ENCODE data around the gene TCTA. TPM values are rescaled to one million over a fixed set of nuclear protein-coding genes. Genes with fewer than 3 reads are reported as not detected.

TCTA gene
- total and polyA plus RNA-seq, 9 of the 15 experiments (the other 6 are each of a cell fraction or from before 2014, with no cell fraction given) = 4.0 to 15.4 (median 8.2) TPM

- peak; percentile 67; the same call in 1 of the 2 replicates for TF ChIP-seq TEAD4 (IDR thresholded peaks at IDR 0.05; ENCODE audit: low read length)
- TF ChIP-seq TEAD4 (CRISPR knock-in tag; IDR thresholded peaks at IDR 0.05; ENCODE audit: borderline replicate concordance) = no peak
- TF ChIP-seq BRCA1 (IDR thresholded peaks at IDR 0.05) = no peak
- no peak for TF ChIP-seq BRCA1 (CRISPR knock-in tag; IDR thresholded peaks at IDR 0.05)
- TF ChIP-seq E4F1 (CRISPR knock-in tag; IDR thresholded peaks at IDR 0.05; ENCODE audit: borderline replicate concordance) = no peak
- peak; percentile 29; the same call in 1 of the 2 replicates for TF ChIP-seq EGR1 (conservative IDR thresholded peaks at IDR 0.05)
- TF ChIP-seq PYGO2 (tag; IDR thresholded peaks at IDR 0.05) = no peak
- TF ChIP-seq U2AF1 (optimal IDR thresholded peaks at IDR 0.05; ENCODE audit: low read depth, low read length) = no peak
- TF ChIP-seq TCF3 (CRISPR knock-in tag; IDR thresholded peaks at IDR 0.05) = peak; percentile 79
- TF ChIP-seq, protein P1, sequence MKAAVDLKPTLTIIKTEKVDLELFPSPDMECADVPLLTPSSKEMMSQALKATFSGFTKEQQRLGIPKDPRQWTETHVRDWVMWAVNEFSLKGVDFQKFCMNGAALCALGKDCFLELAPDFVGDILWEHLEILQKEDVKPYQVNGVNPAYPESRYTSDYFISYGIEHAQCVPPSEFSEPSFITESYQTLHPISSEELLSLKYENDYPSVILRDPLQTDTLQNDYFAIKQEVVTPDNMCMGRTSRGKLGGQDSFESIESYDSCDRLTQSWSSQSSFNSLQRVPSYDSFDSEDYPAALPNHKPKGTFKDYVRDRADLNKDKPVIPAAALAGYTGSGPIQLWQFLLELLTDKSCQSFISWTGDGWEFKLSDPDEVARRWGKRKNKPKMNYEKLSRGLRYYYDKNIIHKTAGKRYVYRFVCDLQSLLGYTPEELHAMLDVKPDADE (conservative IDR thresholded peaks at IDR 0.05; ENCODE audit: control insufficient read depth, low read depth, low read length) = no peak
- TF ChIP-seq SRF (CRISPR knock-in tag; IDR thresholded peaks at IDR 0.05) = 0 out of 4 replicates have a peak, but pooled peaks of 1 of the 2 experiments have one; percentile 41
- no peak for TF ChIP-seq NR4A1 (CRISPR knock-in tag; IDR thresholded peaks at IDR 0.05)
- TF ChIP-seq NR4A1 (tag; IDR thresholded peaks at IDR 0.05) = no peak
- TF ChIP-seq, protein P2, sequence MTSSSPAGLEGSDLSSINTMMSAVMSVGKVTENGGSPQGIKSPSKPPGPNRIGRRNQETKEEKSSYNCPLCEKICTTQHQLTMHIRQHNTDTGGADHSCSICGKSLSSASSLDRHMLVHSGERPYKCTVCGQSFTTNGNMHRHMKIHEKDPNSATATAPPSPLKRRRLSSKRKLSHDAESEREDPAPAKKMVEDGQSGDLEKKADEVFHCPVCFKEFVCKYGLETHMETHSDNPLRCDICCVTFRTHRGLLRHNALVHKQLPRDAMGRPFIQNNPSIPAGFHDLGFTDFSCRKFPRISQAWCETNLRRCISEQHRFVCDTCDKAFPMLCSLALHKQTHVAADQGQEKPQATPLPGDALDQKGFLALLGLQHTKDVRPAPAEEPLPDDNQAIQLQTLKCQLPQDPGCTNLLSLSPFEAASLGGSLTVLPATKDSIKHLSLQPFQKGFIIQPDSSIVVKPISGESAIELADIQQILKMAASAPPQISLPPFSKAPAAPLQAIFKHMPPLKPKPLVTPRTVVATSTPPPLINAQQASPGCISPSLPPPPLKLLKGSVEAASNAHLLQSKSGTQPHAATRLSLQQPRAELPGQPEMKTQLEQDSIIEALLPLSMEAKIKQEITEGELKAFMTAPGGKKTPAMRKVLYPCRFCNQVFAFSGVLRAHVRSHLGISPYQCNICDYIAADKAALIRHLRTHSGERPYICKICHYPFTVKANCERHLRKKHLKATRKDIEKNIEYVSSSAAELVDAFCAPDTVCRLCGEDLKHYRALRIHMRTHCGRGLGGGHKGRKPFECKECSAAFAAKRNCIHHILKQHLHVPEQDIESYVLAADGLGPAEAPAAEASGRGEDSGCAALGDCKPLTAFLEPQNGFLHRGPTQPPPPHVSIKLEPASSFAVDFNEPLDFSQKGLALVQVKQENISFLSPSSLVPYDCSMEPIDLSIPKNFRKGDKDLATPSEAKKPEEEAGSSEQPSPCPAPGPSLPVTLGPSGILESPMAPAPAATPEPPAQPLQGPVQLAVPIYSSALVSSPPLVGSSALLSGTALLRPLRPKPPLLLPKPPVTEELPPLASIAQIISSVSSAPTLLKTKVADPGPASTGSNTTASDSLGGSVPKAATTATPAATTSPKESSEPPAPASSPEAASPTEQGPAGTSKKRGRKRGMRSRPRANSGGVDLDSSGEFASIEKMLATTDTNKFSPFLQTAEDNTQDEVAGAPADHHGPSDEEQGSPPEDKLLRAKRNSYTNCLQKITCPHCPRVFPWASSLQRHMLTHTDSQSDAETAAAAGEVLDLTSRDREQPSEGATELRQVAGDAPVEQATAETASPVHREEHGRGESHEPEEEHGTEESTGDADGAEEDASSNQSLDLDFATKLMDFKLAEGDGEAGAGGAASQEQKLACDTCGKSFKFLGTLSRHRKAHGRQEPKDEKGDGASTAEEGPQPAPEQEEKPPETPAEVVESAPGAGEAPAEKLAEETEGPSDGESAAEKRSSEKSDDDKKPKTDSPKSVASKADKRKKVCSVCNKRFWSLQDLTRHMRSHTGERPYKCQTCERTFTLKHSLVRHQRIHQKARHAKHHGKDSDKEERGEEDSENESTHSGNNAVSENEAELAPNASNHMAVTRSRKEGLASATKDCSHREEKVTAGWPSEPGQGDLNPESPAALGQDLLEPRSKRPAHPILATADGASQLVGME (CRISPR knock-in tag; IDR thresholded peaks at IDR 0.05) = no peak; the same call in 1 of the 2 replicates
- TF ChIP-seq PHF8 (IDR thresholded peaks at IDR 0.05; ENCODE audit: borderline replicate concordance, low read length) = no peak
- TF ChIP-seq NFYB (IDR thresholded peaks at IDR 0.05; ENCODE audit: extremely low read depth, insufficient read length) = no peak
- no peak for TF ChIP-seq CCAR2 (IDR thresholded peaks at IDR 0.05; ENCODE audit: low read depth, low read length)
Measured at GRCh38 chr3:49465270-49466034, 53.2 kb downstream of the TCTA start (continued).

Data from K562 (cell line).